ENCODE data around the gene IKZF1.

DNA sequence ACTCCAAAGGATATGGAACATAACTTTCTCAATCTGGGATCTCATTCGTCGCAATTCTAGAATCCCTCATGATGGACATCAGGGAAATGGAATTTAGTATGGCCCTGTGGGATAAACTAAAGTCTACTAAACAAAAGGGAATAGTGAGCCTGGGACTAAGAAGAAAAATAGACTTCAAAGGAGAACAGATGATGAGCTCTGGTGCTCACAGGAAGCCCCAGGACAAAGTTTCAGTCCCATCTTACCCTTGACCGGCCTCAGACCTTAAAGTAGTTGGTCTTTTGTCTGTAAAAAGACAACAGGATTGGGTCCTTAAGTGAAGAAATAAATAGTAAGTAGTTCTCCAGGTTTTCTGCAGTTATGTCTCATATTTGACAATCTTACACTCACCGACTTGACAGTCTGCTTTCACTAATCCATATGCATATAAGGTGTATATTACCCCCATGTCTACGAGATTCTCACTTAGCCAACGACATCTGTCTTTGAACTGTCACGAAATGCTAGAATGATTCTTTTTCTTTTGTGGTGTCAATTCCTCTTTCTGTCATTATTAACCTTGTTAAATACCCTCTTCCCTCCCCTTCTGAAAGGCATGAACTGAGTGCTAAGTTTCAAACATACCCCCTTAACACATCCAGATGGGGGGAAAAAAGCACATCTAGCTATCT, 10.9 kb upstream of the IKZF1 start:
- TF ChIP-seq, protein P1, sequence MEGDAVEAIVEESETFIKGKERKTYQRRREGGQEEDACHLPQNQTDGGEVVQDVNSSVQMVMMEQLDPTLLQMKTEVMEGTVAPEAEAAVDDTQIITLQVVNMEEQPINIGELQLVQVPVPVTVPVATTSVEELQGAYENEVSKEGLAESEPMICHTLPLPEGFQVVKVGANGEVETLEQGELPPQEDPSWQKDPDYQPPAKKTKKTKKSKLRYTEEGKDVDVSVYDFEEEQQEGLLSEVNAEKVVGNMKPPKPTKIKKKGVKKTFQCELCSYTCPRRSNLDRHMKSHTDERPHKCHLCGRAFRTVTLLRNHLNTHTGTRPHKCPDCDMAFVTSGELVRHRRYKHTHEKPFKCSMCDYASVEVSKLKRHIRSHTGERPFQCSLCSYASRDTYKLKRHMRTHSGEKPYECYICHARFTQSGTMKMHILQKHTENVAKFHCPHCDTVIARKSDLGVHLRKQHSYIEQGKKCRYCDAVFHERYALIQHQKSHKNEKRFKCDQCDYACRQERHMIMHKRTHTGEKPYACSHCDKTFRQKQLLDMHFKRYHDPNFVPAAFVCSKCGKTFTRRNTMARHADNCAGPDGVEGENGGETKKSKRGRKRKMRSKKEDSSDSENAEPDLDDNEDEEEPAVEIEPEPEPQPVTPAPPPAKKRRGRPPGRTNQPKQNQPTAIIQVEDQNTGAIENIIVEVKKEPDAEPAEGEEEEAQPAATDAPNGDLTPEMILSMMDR (IDR thresholded peaks at IDR 0.05) = no peak
- TF ChIP-seq BCL3 (IDR thresholded peaks at IDR 0.05) (no peak), RNF2 (IDR thresholded peaks at IDR 0.05; ENCODE audit: borderline replicate concordance, low read depth) (no peak), ZFP36 (IDR thresholded peaks at IDR 0.05; ENCODE audit: borderline replicate concordance, partially characterized antibody) (no peak), RAD21 (conservative IDR thresholded peaks at IDR 0.05 in 1 of 2, IDR thresholded peaks at IDR 0.05 in 1 of 2) (no peak), POLR2A (IDR thresholded peaks at IDR 0.05; ENCODE audit: low read length) (no peak), MYC (IDR thresholded peaks at IDR 0.05; ENCODE audit: borderline replicate concordance, low read length) (no peak), MAFK (IDR thresholded peaks at IDR 0.05; ENCODE audit: partially characterized antibody) (no peak), REST (IDR thresholded peaks at IDR 0.05) (no peak), KDM1A (IDR thresholded peaks at IDR 0.05; ENCODE audit: low read depth) (no peak), PBX3 (IDR thresholded peaks at IDR 0.05) (no peak), SMC3 (IDR thresholded peaks at IDR 0.05) (no peak)
